HG02970 (cell line): ENCODE results near the gene ARHGAP31.
"Not testable (repeated sequence)": the region's sequence is repeated elsewhere in the genome, so short reads cannot be mapped to it uniquely, and the experiment has no call there.

ENCODE experiments used
- ATAC-seq: cut with Tn5 transposase; IDR thresholded peaks from one replicate; pipeline ENCODE4 v1.9.1; 2021; ENCODE audit warnings: mild to moderate bottlenecking, moderate library complexity, moderate number of reproducible peaks; ENCODE audit not compliant: unreplicated experiment, low FRiP score

ARHGAP31 gene

GRCh38 chr3:119293105-119293870 is 895 bp upstream of the ARHGAP31 start:
- ATAC-seq, result no peak

GRCh38 chr3:119294696-119295671 is 801 bp downstream of the ARHGAP31 start:
- peak; percentile 28 for ATAC-seq

GRCh38 chr3:119295816-119296726 is 1.9 kb downstream of the ARHGAP31 start:
- ATAC-seq, result no peak

GRCh38 chr3:119296727-119297122 is 2.5 kb downstream of the ARHGAP31 start:
- no peak for ATAC-seq

GRCh38 chr3:119297169-119297568 is 3.0 kb downstream of the ARHGAP31 start:
- ATAC-seq, result no peak

- no peak for ATAC-seq
Measured at GRCh38 chr3:119298565-119298941, 4.4 kb downstream of the ARHGAP31 start.

- ATAC-seq, result no peak
Measured at GRCh38 chr3:119300991-119301391, 6.8 kb downstream of the ARHGAP31 start.

GRCh38 chr3:119301662-119302061 is 7.5 kb downstream of the ARHGAP31 start:
- no peak for ATAC-seq

- ATAC-seq, result no peak
Measured at GRCh38 chr3:119302697-119303551, 8.7 kb downstream of the ARHGAP31 start.

GRCh38 chr3:119304201-119304713 is 10.1 kb downstream of the ARHGAP31 start:
- ATAC-seq, result no peak

- ATAC-seq, result no peak
Measured at GRCh38 chr3:119305286-119305685, 11.1 kb downstream of the ARHGAP31 start.

GRCh38 chr3:119306378-119306777 is 12.2 kb downstream of the ARHGAP31 start:
- not testable (repeated sequence) for ATAC-seq

- ATAC-seq, result no peak
Measured at GRCh38 chr3:119308355-119308754, 14.2 kb downstream of the ARHGAP31 start.

GRCh38 chr3:119309591-119309990 is 15.4 kb downstream of the ARHGAP31 start:
- ATAC-seq, result no peak

- ATAC-seq, result no peak
Measured at GRCh38 chr3:119310071-119310470, 15.9 kb downstream of the ARHGAP31 start.

GRCh38 chr3:119311081-119311925 is 17.1 kb downstream of the ARHGAP31 start:
- ATAC-seq, result no peak

- no peak for ATAC-seq
Measured at GRCh38 chr3:119313461-119313860, 19.3 kb downstream of the ARHGAP31 start.

- ATAC-seq, result no peak
Measured at GRCh38 chr3:119314821-119315220, 20.6 kb downstream of the ARHGAP31 start.
